IMR-90 (cell line): ENCODE measurements around the gene CIITA. TPM values are rescaled to one million over a fixed set of nuclear protein-coding genes. Genes with fewer than 3 reads are reported as not detected.

Experiments used
- ATAC-seq: fragments of 200-7000 bp; cut with Tn5 transposase; 2 replicates; pipeline ENCODE4 v1.9.1; 2020; ENCODE audit warnings: low read depth, mild to moderate bottlenecking, moderate library complexity
- BruUV-seq: library from RNA; stranded (reverse); fragments of 400-500 nt; replicated peaks from 2 replicates; lab custom pipeline; 2021; lab: Mats Ljungman, UMichigan
- CTCF ChIA-PET: fragments of 300-600 bp; formaldehyde crosslinking; extraction: SDS; loops from one replicate; lab custom pipeline; 2021; ENCODE audit warnings: antibody characterized with exemption; lab: Yijun Ruan, JAX
- POLR2A ChIA-PET: fragments of 300-600 bp; sonication (Branson Sonifier 250); formaldehyde crosslinking; loops from one replicate; lab custom pipeline; 2022; ENCODE audit warnings: antibody characterized with exemption; ENCODE audit not compliant: unreplicated experiment; lab: Charles Lee
- DNase-seq: peaks from one replicate; pipeline ENCODE4 v3.0.0; 2013
- H2AFZ ChIP-seq: replicated peaks from 2 replicates; pipeline ENCODE3; 2013; ENCODE audit warnings: low read length, mild to moderate bottlenecking; ENCODE audit not compliant: poor library complexity
- H2AK5ac ChIP-seq: 2 replicates; pipeline ENCODE4 v1.6.1; 2013; ENCODE audit warnings: low read depth, low read length, inconsistent platforms
- H2AK9ac ChIP-seq: replicated peaks from 2 replicates; pipeline ENCODE3; 2013; ENCODE audit warnings: mild to moderate bottlenecking, low read depth, low read length, moderate library complexity; ENCODE audit not compliant: poor library complexity
- H2BK120ac ChIP-seq: 2 replicates; pipeline ENCODE4 v1.6.1; 2013; ENCODE audit warnings: low read depth, low read length, inconsistent platforms
- H2BK15ac ChIP-seq: 3 replicates; pipeline ENCODE4 v1.6.1; 2013; ENCODE audit warnings: low read depth, low read length, inconsistent platforms
- H2BK20ac ChIP-seq: 2 replicates; pipeline ENCODE4 v1.6.1; 2013; ENCODE audit warnings: low read depth, mild to moderate bottlenecking, inconsistent platforms, low read length, moderate library complexity
- H2BK5ac ChIP-seq: 2 replicates; pipeline ENCODE4 v1.6.1; 2013; ENCODE audit warnings: mild to moderate bottlenecking, low read depth, low read length, inconsistent platforms; ENCODE audit not compliant: poor library complexity, severe bottlenecking
- H3K14ac ChIP-seq: replicated peaks from 2 replicates; pipeline ENCODE4 v1.6.1; 2013; ENCODE audit warnings: low read depth, low read length, inconsistent platforms
- H3K18ac ChIP-seq: 2 replicates; pipeline ENCODE4 v1.6.1; 2013; ENCODE audit warnings: low read depth, low read length, control low read depth
- H3K23ac ChIP-seq: 2 replicates; pipeline ENCODE4 v1.6.1; 2013; ENCODE audit warnings: low read depth, low read length, inconsistent platforms
- H3K27ac ChIP-seq: 2 replicates; pipeline ENCODE4 v1.5.1; 2013; ENCODE audit warnings: mild to moderate bottlenecking, control low read depth, low read length; ENCODE audit not compliant: insufficient read depth
- H3K27me3 ChIP-seq: 2 replicates; pipeline ENCODE4 v1.6.1; 2013; ENCODE audit warnings: low read length; ENCODE audit not compliant: control insufficient read depth, insufficient read depth
- H3K36me3 ChIP-seq: 2 replicates; pipeline ENCODE4 v1.6.1; 2013; ENCODE audit warnings: low read length, mixed read lengths; ENCODE audit not compliant: control insufficient read depth, insufficient read depth
- H3K4ac ChIP-seq: 2 replicates; pipeline ENCODE4 v1.6.1; 2013; ENCODE audit warnings: low read depth, low read length, inconsistent platforms
- H3K4me1 ChIP-seq: 2 replicates; pipeline ENCODE4 v1.6.1; 2013; ENCODE audit warnings: low read length, mixed read lengths; ENCODE audit not compliant: control insufficient read depth, insufficient read depth
- H3K4me2 ChIP-seq: 2 replicates; pipeline ENCODE4 v1.6.1; 2013; ENCODE audit warnings: low read depth, mild to moderate bottlenecking, control low read depth, low read length, moderate library complexity
- H3K4me3 ChIP-seq: 2 replicates; pipeline ENCODE4 v1.5.1; 2013; ENCODE audit warnings: low read depth, mild to moderate bottlenecking, control low read depth, low read length, moderate library complexity; ENCODE audit not compliant: insufficient read depth
- H3K56ac ChIP-seq: 2 replicates; pipeline ENCODE4 v1.6.1; 2013; ENCODE audit warnings: low read length, inconsistent platforms; ENCODE audit not compliant: insufficient read depth; ENCODE audit errors: extremely low read depth
- H3K79me1 ChIP-seq, 2 experiments: 2 replicates each; pipeline ENCODE4 v1.6.1; 2013; ENCODE audit warnings: low read length in 2 of 2, inconsistent platforms in 1 of 2, low read depth in 1 of 2
- H3K9ac ChIP-seq: 2 replicates; pipeline ENCODE4 v1.6.1; 2013; ENCODE audit warnings: low read depth, low read length, control low read depth
- H3K9me1 ChIP-seq: 2 replicates; pipeline ENCODE4 v1.6.1; 2013; ENCODE audit warnings: low read length, inconsistent platforms; ENCODE audit not compliant: insufficient read depth
- H3K9me3 ChIP-seq: 2 replicates; pipeline ENCODE4 v1.6.1; 2013; ENCODE audit warnings: low read length; ENCODE audit not compliant: control insufficient read depth, insufficient read depth
- H4K20me1 ChIP-seq: 2 replicates; pipeline ENCODE4 v1.6.1; 2013; ENCODE audit warnings: low read length, inconsistent platforms; ENCODE audit not compliant: insufficient read depth
- H4K5ac ChIP-seq: 2 replicates; pipeline ENCODE4 v1.6.1; 2013; ENCODE audit warnings: mild to moderate bottlenecking, low read depth, low read length, control low read depth
- H4K8ac ChIP-seq, 2 experiments: 2 replicates each; pipeline ENCODE4 v1.6.1; 2013; ENCODE audit warnings: low read depth in 2 of 2, low read length in 2 of 2, control low read depth in 1 of 2, inconsistent platforms in 1 of 2
- H4K91ac ChIP-seq: 2 replicates; pipeline ENCODE4 v1.6.1; 2013; ENCODE audit warnings: low read depth, low read length, inconsistent platforms; ENCODE audit not compliant: insufficient read depth
- MAZ ChIP-seq: IDR thresholded peaks from 2 replicates; pipeline ENCODE4 v1.6.1; 2012; ENCODE audit warnings: low read depth, mild to moderate bottlenecking, low read length, improper control_type of control experiment, moderate library complexity, borderline replicate concordance
- POLR2A ChIP-seq: IDR thresholded peaks from 2 replicates; pipeline ENCODE4 v1.6.1; 2012; ENCODE audit warnings: mild to moderate bottlenecking, low read depth, low read length
- WGBS, 2 experiments: methylation state at CpG; one replicate each; pipeline versions ENCODE4 v1.1.5 to v1.1.7; 2013; ENCODE audit warnings: missing lambda C conversion rate in 2 of 2; ENCODE audit not compliant: insufficient read length in 1 of 2; ENCODE audit errors: extremely low coverage in 2 of 2; 5-methylcytosine and 5-hydroxymethylcytosine counted together
- dilution Hi-C: fragments of 300-500 bp; cut with HindIII; formaldehyde crosslinking; loops from one replicate; pipeline ENCODE4 v1.14.3; 2018; ENCODE audit warnings: low sequenced_read_pairs; ENCODE audit not compliant: unreplicated experiment
- in situ Hi-C: fragments of 300-500 bp; cut with MboI; formaldehyde crosslinking; loops from 3 replicates; pipeline ENCODE4 v1.14.3; 2019; ENCODE audit warnings: low sequenced_read_pairs, inconsistent platforms, mixed read lengths
- intact Hi-C: fragments of 100-400 bp; cut with micrococcal nuclease; formaldehyde crosslinking; loops from 2 replicates; pipeline ENCODE4 v1.10.0; 2022
- polyA plus RNA-seq, 3 experiments: library from polyadenylated mRNA; depleted of rRNA; stranded (reverse); fragments of >200 nt; gene quantifications; 2 replicates each; pipeline ENCODE4 v1.2.3, GENCODE V29; 2012; ENCODE audit warnings: low replicate concordance in 1 of 3
- total RNA-seq: library from RNA; depleted of rRNA; stranded (reverse); fragments of >200 nt; gene quantifications from 2 replicates; pipeline ENCODE4 v1.2.3, GENCODE V29; 2012
- TF ChIP-seq, protein P1 (sequence below): fragments of 150-350 bp; IDR thresholded peaks from 2 replicates; pipeline ENCODE4 v1.6.1; 2017; ENCODE audit warnings: mild to moderate bottlenecking, antibody characterized with exemption, low read length, low read depth

The CIITA gene
- total and polyA plus RNA-seq, 2 of the 4 experiments (the other 2 are of a cell fraction): 0.10 TPM; not detected in 1

- in situ Hi-C loops: loop anchor here (25.0 kb wide), 1 partner anchor 1821 kb away; no protein-coding TSS in a partner anchor
- no peaks in the 10 kb centered on the region for H3K9me3 ChIP-seq
- 92% methylated on average over 3 of the region's 11 CpGs; no CpG with 5 or more reads in 1 of the 2 experiments for WGBS, 2 experiments
- intact Hi-C loops: no loop called here
- H4K20me1 ChIP-seq: peaks cover 78% of the 10 kb centered on the region
- H3K27ac ChIP-seq: no peak overlapping the region
- no peak overlapping the region for H4K5ac ChIP-seq
- H4K91ac ChIP-seq: no peak overlapping the region
- TF ChIP-seq POLR2A (no peak), MAZ (no peak)
- TF ChIP-seq, protein P1, sequence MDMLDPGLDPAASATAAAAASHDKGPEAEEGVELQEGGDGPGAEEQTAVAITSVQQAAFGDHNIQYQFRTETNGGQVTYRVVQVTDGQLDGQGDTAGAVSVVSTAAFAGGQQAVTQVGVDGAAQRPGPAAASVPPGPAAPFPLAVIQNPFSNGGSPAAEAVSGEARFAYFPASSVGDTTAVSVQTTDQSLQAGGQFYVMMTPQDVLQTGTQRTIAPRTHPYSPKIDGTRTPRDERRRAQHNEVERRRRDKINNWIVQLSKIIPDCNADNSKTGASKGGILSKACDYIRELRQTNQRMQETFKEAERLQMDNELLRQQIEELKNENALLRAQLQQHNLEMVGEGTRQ: no peak
- no peak overlapping the region for H3K9ac ChIP-seq
- H2BK20ac ChIP-seq: no peak overlapping the region
- H2BK120ac ChIP-seq: no peak overlapping the region
- peaks cover 16% of the 10 kb centered on the region for H3K9me1 ChIP-seq
- no peak overlapping the region for H3K18ac ChIP-seq
- H2AK9ac ChIP-seq: no peak overlapping the region
- dilution Hi-C loops: no loop called here
- H3K27me3 ChIP-seq: no peaks in the 10 kb centered on the region
- H3K4ac ChIP-seq: no peak overlapping the region
- H3K4me2 ChIP-seq: no peak overlapping the region
- H3K14ac ChIP-seq: no peak overlapping the region
- H2AFZ ChIP-seq: no peak overlapping the region
- H4K8ac ChIP-seq: no peak overlapping the region
- no peak overlapping the region for H2AK5ac ChIP-seq
- POLR2A ChIA-PET: no interaction called here
- no peak overlapping the region for H3K4me3 ChIP-seq
- CTCF ChIA-PET: no interaction called here
- H2BK5ac ChIP-seq: no peak overlapping the region
- ATAC-seq (peak; percentile 32), DNase-seq (no peak)
- peaks cover 31 to 77% of the 10 kb centered on the region in 2 experiments for H3K79me1 ChIP-seq
- H3K23ac ChIP-seq: no peak overlapping the region
- H3K4me1 ChIP-seq: peaks cover 6% of the 10 kb centered on the region
- H3K36me3 ChIP-seq: peaks cover 29% of the 10 kb centered on the region
- H2BK15ac ChIP-seq: no peak overlapping the region
- no TSS peak for BruUV-seq
- no peak overlapping the region for H3K56ac ChIP-seq
These were observed 56.1 kb downstream of the CIITA start for GRCh38 chr16:10932959-10933710.
